ENCODE results near the gene LRP2BP. TPM values are rescaled to one million over a fixed set of nuclear protein-coding genes. Genes with fewer than 3 reads are reported as not detected.

The LRP2BP gene
- total RNA-seq, 1 experiment from 2014 or later, result 0.33 TPM

DNA sequence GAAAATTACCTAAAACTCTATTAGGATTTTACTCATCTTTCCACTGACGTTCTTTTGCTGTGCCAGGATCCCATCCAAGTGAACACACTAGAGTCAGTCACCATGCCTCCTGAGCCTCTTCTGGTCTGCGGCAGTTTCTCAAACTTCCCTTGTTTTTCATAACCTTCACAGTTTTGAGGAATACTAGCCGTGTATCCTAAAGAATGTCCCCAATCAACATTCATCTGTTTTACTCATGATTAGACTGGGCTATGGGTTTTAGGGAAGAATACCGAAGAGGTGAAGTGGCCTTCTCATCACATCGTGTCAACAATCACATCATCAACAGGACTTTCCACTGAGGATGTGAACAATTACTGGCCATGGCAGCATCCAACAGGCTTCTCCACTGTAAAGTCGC is 4.8 kb downstream of the LRP2BP start (continued):
- TF ChIP-seq, protein P1, sequence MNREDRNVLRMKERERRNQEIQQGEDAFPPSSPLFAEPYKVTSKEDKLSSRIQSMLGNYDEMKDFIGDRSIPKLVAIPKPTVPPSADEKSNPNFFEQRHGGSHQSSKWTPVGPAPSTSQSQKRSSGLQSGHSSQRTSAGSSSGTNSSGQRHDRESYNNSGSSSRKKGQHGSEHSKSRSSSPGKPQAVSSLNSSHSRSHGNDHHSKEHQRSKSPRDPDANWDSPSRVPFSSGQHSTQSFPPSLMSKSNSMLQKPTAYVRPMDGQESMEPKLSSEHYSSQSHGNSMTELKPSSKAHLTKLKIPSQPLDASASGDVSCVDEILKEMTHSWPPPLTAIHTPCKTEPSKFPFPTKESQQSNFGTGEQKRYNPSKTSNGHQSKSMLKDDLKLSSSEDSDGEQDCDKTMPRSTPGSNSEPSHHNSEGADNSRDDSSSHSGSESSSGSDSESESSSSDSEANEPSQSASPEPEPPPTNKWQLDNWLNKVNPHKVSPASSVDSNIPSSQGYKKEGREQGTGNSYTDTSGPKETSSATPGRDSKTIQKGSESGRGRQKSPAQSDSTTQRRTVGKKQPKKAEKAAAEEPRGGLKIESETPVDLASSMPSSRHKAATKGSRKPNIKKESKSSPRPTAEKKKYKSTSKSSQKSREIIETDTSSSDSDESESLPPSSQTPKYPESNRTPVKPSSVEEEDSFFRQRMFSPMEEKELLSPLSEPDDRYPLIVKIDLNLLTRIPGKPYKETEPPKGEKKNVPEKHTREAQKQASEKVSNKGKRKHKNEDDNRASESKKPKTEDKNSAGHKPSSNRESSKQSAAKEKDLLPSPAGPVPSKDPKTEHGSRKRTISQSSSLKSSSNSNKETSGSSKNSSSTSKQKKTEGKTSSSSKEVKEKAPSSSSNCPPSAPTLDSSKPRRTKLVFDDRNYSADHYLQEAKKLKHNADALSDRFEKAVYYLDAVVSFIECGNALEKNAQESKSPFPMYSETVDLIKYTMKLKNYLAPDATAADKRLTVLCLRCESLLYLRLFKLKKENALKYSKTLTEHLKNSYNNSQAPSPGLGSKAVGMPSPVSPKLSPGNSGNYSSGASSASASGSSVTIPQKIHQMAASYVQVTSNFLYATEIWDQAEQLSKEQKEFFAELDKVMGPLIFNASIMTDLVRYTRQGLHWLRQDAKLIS (CRISPR knock-in tag; IDR thresholded peaks at IDR 0.05; ENCODE audit: borderline replicate concordance), result no peak
- TF ChIP-seq, protein P2, sequence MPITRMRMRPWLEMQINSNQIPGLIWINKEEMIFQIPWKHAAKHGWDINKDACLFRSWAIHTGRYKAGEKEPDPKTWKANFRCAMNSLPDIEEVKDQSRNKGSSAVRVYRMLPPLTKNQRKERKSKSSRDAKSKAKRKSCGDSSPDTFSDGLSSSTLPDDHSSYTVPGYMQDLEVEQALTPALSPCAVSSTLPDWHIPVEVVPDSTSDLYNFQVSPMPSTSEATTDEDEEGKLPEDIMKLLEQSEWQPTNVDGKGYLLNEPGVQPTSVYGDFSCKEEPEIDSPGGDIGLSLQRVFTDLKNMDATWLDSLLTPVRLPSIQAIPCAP (CRISPR knock-in tag; IDR thresholded peaks at IDR 0.05), result no peak
- no peak for TF ChIP-seq MYBL2 (CRISPR knock-in tag; IDR thresholded peaks at IDR 0.05)
- no peak for TF ChIP-seq HMGA2 (CRISPR knock-in tag; IDR thresholded peaks at IDR 0.05)
- TF ChIP-seq, protein P3, sequence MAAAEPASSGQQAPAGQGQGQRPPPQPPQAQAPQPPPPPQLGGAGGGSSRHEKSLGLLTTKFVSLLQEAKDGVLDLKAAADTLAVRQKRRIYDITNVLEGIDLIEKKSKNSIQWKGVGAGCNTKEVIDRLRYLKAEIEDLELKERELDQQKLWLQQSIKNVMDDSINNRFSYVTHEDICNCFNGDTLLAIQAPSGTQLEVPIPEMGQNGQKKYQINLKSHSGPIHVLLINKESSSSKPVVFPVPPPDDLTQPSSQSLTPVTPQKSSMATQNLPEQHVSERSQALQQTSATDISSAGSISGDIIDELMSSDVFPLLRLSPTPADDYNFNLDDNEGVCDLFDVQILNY (CRISPR knock-in tag; IDR thresholded peaks at IDR 0.05), result no peak
- no peak for TF ChIP-seq ZNF671 (CRISPR knock-in tag; IDR thresholded peaks at IDR 0.05)
- TF ChIP-seq, protein P4, sequence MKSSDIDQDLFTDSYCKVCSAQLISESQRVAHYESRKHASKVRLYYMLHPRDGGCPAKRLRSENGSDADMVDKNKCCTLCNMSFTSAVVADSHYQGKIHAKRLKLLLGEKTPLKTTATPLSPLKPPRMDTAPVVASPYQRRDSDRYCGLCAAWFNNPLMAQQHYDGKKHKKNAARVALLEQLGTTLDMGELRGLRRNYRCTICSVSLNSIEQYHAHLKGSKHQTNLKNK (CRISPR knock-in tag; IDR thresholded peaks at IDR 0.05), result no peak
- TF ChIP-seq, protein P5, sequence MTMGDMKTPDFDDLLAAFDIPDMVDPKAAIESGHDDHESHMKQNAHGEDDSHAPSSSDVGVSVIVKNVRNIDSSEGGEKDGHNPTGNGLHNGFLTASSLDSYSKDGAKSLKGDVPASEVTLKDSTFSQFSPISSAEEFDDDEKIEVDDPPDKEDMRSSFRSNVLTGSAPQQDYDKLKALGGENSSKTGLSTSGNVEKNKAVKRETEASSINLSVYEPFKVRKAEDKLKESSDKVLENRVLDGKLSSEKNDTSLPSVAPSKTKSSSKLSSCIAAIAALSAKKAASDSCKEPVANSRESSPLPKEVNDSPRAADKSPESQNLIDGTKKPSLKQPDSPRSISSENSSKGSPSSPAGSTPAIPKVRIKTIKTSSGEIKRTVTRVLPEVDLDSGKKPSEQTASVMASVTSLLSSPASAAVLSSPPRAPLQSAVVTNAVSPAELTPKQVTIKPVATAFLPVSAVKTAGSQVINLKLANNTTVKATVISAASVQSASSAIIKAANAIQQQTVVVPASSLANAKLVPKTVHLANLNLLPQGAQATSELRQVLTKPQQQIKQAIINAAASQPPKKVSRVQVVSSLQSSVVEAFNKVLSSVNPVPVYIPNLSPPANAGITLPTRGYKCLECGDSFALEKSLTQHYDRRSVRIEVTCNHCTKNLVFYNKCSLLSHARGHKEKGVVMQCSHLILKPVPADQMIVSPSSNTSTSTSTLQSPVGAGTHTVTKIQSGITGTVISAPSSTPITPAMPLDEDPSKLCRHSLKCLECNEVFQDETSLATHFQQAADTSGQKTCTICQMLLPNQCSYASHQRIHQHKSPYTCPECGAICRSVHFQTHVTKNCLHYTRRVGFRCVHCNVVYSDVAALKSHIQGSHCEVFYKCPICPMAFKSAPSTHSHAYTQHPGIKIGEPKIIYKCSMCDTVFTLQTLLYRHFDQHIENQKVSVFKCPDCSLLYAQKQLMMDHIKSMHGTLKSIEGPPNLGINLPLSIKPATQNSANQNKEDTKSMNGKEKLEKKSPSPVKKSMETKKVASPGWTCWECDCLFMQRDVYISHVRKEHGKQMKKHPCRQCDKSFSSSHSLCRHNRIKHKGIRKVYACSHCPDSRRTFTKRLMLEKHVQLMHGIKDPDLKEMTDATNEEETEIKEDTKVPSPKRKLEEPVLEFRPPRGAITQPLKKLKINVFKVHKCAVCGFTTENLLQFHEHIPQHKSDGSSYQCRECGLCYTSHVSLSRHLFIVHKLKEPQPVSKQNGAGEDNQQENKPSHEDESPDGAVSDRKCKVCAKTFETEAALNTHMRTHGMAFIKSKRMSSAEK (CRISPR knock-in tag; IDR thresholded peaks at IDR 0.05; ENCODE audit: borderline replicate concordance), result no peak
- TF ChIP-seq GTF2I (CRISPR knock-in tag; conservative IDR thresholded peaks at IDR 0.05), result no peak

DNA sequence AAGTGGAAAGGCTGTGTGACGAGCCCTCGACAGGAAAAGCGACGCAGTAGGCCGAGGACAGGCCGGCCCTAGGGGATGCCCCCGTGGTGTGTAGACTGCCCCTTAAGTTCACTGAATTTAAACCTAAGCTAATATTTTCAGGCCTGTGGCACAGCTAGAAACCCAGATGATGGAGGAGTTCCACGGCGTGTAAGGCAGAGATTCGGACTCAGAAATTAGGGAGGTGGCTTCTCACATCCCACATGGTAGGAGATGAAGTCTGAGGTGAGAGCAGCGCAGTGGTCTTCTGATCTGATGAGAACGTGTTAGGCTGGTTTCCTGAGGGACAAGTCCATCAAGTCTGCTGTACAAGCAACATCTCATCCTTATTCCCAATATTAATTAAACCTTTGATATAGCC is 7.8 kb downstream of the LRP2BP start:
- no peak overlapping the region for H3K4me3 Mint-ChIP-seq
- DNase-seq (ENCODE audit: low spot score) (no peak), ATAC-seq (no peak)
- H3K27me3 Mint-ChIP-seq (ENCODE audit: low read depth), result no peaks in the 10 kb centered on the region
- peaks cover 12% of the 10 kb centered on the region for H3K9me3 Mint-ChIP-seq
- ChIA-PET CTCF (no interaction called here), POLR2A (no interaction called here)
- H3K36me3 Mint-ChIP-seq, result 0 out of 2 replicates have a peak, but pooled peaks cover 3% of the 10 kb centered on the region
- no peak overlapping the region for H3K27ac Mint-ChIP-seq
- peaks cover 6% of the 10 kb centered on the region; the same call in 1 of the 2 replicates for H3K4me1 Mint-ChIP-seq
- no peak for TF ChIP-seq MXD4 (CRISPR knock-in tag; IDR thresholded peaks at IDR 0.05; ENCODE audit: borderline replicate concordance)
- TF ChIP-seq, protein P6, sequence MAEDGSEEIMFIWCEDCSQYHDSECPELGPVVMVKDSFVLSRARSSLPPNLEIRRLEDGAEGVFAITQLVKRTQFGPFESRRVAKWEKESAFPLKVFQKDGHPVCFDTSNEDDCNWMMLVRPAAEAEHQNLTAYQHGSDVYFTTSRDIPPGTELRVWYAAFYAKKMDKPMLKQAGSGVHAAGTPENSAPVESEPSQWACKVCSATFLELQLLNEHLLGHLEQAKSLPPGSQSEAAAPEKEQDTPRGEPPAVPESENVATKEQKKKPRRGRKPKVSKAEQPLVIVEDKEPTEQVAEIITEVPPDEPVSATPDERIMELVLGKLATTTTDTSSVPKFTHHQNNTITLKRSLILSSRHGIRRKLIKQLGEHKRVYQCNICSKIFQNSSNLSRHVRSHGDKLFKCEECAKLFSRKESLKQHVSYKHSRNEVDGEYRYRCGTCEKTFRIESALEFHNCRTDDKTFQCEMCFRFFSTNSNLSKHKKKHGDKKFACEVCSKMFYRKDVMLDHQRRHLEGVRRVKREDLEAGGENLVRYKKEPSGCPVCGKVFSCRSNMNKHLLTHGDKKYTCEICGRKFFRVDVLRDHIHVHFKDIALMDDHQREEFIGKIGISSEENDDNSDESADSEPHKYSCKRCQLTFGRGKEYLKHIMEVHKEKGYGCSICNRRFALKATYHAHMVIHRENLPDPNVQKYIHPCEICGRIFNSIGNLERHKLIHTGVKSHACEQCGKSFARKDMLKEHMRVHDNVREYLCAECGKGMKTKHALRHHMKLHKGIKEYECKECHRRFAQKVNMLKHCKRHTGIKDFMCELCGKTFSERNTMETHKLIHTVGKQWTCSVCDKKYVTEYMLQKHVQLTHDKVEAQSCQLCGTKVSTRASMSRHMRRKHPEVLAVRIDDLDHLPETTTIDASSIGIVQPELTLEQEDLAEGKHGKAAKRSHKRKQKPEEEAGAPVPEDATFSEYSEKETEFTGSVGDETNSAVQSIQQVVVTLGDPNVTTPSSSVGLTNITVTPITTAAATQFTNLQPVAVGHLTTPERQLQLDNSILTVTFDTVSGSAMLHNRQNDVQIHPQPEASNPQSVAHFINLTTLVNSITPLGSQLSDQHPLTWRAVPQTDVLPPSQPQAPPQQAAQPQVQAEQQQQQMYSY (CRISPR knock-in tag; IDR thresholded peaks at IDR 0.05), result no peak
- TF ChIP-seq SMAD4 (CRISPR knock-in tag; IDR thresholded peaks at IDR 0.05), result no peak
- no peak for TF ChIP-seq SMAD3 (CRISPR knock-in tag; IDR thresholded peaks at IDR 0.05; ENCODE audit: borderline replicate concordance)
- TF ChIP-seq, protein P7, sequence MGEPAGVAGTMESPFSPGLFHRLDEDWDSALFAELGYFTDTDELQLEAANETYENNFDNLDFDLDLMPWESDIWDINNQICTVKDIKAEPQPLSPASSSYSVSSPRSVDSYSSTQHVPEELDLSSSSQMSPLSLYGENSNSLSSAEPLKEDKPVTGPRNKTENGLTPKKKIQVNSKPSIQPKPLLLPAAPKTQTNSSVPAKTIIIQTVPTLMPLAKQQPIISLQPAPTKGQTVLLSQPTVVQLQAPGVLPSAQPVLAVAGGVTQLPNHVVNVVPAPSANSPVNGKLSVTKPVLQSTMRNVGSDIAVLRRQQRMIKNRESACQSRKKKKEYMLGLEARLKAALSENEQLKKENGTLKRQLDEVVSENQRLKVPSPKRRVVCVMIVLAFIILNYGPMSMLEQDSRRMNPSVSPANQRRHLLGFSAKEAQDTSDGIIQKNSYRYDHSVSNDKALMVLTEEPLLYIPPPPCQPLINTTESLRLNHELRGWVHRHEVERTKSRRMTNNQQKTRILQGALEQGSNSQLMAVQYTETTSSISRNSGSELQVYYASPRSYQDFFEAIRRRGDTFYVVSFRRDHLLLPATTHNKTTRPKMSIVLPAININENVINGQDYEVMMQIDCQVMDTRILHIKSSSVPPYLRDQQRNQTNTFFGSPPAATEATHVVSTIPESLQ (CRISPR knock-in tag; IDR thresholded peaks at IDR 0.05), result no peak
- TF ChIP-seq ZNF219 (CRISPR knock-in tag; IDR thresholded peaks at IDR 0.05; ENCODE audit: borderline replicate concordance), result no peak

Data from WTC11 (cell line).